HG02852 (cell line): ENCODE data around the gene TNRC18.

ENCODE experiments used
- ATAC-seq: cut with Tn5 transposase; IDR thresholded peaks from one replicate; pipeline ENCODE4 v1.9.1; 2021; ENCODE audit warnings: mild to moderate bottlenecking, moderate library complexity; ENCODE audit not compliant: unreplicated experiment

The TNRC18 gene

GRCh38 chr7:5429857-5430611, 6.4 kb upstream of the TNRC18 start:
- no peak for ATAC-seq

DNA sequence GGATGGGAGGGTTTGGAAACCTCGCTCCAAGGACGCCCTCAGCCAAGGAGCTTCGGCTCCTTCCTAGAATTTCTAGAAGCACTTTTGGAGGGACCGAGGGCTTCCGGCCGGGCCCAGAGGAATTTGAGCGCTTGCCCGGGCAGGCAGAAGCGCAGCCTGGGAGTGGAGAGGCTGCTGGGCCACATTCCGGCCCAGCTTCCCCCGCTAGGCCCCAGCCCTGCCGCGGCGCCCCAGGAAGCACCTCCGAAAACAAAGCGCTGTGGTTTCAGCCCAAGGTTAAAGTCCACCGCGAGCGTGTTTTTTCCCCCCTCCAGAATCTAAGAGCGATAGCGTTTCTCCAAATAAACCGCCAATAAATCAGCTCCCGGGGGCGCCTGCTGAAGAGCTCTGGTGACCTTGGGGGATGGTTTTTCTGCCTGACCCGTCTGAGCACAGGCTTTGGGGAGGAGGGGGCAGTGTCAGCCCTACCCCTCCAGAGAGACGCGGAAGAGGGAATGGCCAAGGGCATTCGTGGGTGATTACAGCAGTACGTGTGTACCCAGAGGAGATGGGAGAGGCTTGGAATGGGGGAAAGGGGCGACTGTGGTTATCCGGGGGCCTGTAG, 5.7 kb upstream of the TNRC18 start:
- no peak for ATAC-seq

DNA sequence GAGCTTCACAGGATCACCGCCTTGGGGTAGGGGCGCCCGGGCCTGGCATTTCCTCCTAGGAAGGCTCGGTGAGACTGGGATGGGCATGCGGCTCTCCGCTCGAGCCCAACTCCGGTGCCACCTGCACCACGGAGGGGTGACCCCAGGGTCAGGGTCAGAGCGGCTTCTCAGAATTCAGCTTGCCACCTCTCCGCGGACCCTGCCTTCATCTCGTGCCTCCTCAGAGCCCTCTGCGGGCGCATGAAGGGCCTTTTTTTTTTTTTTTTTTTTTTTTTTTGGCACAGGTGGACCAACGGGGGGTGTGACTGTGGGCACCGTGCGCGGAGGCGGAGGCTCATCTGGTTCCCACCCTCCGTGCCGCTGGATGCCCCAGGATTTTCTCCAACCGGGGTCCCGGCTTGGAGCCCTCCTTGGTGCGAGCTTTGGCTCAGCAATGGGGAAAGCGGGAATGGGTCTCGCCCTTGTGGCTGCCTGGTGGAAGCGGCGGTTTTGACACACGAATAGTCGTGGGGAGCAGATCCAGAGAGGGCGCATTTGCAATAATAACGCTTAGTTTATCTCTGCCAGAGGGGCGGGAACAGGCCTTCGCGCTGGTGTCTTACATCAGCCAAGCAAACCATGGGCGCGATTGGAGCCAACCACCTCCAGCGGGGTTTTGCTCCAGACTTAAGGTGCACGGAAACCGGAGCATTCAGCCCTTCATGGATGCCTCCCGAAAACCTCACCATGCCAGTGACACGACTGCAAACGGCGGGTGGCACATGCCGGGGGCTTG, 5.0 kb upstream of the TNRC18 start:
- ATAC-seq, result no peak

GRCh38 chr7:5426226-5426475, 2.5 kb upstream of the TNRC18 start:
- no peak for ATAC-seq

DNA sequence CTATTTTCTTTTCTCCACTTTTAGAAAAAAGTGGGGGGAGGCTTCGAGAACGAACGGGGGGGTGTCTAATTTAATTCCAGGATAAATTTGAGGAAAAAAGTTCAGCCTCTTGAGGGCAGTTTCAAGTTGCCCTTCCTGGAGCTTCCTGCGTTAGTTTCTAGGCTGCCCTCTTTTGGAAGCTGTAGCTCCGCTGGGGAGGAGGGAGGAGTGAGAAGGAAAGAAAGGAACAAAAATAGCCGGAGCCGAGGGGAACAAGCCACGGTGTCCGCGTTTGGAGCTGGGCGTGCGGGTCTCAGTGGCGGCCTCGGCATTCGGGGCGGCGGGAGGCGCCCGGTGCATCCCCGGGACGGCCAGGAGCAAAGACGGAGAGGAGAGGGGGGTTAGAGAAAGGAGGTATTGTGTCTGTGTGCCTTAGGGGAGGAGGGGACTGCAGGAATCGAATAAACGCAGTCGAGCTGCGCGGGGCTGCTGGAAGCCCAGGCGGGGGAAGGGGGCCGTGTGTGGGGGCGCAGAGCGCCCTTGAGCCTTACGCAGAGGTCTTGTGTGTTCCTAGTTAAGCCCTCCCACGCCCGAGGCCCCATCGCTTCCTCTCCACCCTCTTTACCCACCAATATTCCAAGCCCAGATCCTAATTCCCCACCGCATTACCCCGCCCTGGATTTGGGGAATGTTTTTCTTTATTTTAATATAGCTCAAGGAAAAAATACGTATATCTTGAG, 2.0 kb upstream of the TNRC18 start:
- ATAC-seq, result no peak

GRCh38 chr7:5424749-5425506, 1.3 kb upstream of the TNRC18 start:
- ATAC-seq, result no peak

GRCh38 chr7:5423976-5424748, 528 bp upstream of the TNRC18 start:
- ATAC-seq, result peak; percentile 33

GRCh38 chr7:5422396-5423305, 983 bp downstream of the TNRC18 start:
- ATAC-seq, result no peak

DNA sequence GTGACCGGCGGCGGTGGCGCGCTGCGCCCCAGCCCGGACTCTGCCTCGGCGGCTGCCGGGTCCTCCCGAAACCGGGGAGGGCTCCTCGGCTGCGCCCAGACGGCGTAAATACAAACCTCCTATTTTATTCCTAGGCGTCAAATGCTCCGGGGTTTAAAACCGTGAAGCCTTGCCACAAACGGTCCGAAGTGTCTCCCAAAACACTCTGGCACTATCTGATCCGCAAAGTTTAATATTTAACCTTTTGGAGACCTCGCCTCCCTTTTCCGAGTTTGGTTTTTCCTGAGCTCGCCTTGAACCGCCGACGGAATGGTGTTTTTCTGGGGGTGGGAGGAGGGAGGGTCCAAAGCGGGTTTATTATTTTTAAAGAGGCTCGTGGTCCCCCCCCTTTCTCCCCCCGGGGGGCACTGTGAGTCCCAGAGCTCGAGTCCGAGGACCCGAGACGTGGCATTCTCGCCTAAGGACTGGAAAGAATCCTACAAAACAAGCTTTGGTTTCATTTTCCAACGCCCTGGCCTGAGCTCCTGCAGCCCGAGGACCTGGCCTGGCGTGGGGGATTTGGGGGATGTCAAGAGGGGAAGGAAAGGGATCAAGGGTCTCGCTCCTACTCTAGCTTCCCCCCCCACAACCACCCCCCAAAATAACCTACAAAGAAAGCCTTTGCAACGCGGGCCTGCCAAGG, 1.8 kb downstream of the TNRC18 start:
- ATAC-seq, result no peak

DNA sequence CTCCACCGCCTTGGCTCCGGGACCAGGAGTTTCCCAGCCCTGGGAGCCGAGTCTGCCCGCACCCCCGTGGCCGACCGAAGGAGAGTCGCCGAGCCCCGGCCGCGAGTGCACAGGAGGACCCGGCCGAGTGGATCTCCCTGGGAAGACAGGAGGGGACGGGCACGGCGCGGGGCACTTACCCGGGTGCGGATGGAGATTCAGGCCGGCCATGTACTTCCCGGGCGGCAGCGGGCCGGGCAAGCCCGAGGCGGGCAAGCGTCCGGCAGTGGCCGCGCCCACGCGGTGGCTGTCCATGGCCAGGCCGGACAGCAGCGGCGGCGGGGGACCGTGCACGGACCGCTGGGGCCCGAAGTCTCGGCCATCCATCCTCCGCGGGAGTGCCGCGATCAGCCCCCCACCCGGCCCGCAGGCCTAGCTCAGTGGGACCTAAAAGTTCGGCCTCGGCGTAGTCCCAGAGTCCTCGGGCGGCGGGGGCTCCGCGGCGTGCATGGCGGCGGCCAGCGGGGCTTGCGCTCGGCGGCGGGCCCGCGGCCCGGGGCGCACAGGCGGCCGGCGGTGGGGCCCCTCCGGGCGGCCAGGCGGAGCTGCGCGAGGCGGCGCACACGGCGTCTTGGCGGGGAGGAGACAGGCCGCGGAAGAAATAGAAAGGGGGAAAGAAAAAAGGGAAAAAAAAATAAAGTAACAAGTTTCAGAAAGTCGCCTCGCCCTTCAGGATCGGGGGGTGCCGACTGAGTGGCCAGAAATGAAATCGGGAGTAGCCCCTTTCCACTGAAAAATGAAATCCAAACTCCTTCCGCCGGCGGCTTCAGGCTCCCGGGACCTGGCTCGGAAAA, 2.5 kb downstream of the TNRC18 start:
- no peak for ATAC-seq

DNA sequence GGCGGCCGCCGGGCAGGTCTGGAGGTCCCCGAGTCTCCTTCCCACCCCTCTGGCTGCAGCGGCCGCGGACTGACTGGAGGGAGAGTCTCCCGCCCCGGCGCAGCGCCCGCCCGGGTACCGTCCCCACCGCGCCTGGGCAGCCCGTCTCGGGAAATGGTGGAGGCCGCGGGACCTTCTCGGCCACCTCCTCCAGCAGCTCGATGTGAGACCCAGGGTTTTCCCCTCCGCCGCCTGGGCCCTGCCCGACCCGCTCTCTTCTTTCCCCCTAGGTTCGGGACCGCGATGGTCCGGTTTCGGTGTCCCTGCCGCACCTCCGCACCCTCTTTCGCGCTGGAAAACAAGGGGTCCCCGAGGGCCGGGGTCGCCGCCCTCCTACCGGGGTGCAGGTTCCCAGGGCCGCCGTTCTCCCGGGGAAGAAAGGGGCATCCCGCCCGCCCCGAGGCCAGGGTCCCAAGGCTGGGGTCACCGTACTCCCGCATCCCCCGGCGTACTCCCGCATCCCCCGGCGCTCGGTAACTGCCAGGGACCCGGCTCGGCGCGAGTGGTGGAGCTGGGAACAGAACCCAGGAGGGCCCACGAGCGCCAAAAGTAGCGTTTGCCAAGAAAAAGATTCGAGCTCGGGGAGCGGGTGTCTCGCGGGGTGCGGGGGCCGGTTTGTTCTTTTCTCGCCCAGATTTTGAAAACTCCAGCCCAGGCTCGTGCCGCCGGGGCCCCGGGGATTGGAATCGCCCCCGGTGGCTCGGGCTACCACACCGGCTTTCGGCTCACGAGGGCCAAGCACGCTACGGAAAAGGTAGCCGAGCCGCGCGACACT, 3.4 kb downstream of the TNRC18 start:
- no peak for ATAC-seq

GRCh38 chr7:5419539-5420066, 4.0 kb downstream of the TNRC18 start:
- ATAC-seq, result no peak

- no peak for ATAC-seq
These were observed 5.4 kb downstream of the TNRC18 start for GRCh38 chr7:5418285-5418582.

DNA sequence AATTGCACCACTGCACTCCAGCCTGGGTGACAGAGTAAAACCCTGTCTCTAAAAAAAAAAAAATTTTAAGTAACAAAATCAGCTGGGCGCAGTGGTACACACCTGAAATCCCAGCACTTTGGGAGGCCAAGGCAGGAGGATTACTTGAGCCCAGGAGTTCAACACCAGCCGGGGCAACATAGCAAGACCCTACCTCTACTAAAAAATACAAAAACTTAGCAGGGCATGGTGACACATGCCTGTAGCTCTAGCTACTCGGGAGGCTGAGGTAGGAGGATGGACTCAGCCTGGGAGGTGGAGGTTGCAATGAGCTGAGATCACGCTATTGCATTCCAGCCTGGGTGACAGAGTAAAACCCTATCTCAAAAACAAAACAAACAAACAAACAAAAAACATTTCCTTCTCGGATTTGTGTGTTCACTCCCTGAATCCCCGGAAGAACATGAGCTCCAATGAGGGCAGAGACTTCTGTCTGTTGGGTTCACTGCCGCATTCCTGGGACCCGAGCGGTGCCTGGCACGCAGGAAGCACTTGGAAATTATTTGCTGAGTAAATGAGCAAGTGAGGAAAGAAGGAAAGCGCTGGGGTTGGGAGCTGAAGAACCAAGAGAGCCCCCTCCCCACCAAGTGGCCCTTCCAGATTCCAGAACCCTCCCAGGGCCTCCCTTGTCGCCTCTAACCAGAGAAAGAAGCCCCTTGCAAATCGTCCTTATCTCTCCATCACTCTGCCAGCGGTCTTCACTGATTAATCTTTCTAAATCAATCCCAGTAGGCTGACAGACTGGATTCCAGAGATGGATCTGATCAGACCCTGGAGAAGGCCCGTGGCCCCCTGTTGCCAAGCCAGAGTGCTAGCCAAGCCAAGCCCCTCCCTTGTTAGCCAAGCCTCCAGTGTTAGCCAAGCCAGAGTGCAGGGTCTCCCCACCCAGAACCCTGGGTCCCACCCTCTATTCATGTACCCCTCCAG, 6.2 kb downstream of the TNRC18 start:
- no peak for ATAC-seq

- no peak for ATAC-seq
These were observed 8.7 kb downstream of the TNRC18 start for GRCh38 chr7:5414916-5415315.

- no peak for ATAC-seq
These were observed 10.2 kb downstream of the TNRC18 start for GRCh38 chr7:5413449-5413786.
